ENCODE data around the gene NIN. TPM values are rescaled to one million over a fixed set of nuclear protein-coding genes. Genes with fewer than 3 reads are reported as not detected.
A peak's percentile ranks its signal among the peaks of the same experiment; 100 is the strongest.
"Not testable (repeated sequence)": the region's sequence is repeated elsewhere in the genome, so short reads cannot be mapped to it uniquely, and the experiment has no call there.

NIN gene
- total RNA-seq, 4 donors from 2014 or later: 24.1 to 35.7 (median 30.7) TPM

DNA sequence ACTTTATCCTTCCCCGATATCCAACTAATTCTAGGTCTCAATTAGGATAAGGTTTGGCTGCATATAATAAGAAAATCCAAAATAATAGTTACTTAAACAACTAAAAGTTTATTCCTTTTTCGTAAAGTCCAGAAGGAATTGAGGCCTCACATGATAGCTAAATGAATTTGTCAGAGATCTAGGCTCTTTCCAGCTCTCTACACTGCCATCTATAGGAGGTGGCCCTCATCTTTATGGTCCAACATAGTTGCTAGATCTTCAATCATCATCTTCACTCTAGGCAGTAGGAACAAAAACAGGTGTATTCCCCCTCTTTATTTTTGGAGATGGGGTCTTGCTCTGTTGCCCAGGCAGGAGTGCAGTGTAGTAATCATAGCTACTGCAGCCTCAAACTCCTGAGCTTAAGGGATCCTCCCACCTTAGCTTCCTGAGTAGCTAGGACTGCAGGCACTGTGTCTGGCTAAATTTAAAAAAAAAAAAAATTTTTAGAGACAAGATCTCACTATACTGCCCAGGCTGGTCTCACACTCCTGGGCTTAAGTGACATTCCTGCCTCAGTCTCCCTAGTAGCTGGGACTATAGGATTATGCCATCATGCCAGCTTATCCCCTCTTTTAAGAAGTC lies 116.4 kb downstream of the NIN start:
- Histone ChIP-seq H3K9me3 (no peaks in the 10 kb centered on the region), H3K27ac (no peak overlapping the region), H3K4me1 (no peaks in the 10 kb centered on the region), H3K27me3 (no peaks in the 10 kb centered on the region), H3K4me3 (no peak overlapping the region), H3K36me3 (peaks cover 0 to 4% (median 0%) of the 10 kb centered on the region in 3 donors)
- TF ChIP-seq, protein P1, sequence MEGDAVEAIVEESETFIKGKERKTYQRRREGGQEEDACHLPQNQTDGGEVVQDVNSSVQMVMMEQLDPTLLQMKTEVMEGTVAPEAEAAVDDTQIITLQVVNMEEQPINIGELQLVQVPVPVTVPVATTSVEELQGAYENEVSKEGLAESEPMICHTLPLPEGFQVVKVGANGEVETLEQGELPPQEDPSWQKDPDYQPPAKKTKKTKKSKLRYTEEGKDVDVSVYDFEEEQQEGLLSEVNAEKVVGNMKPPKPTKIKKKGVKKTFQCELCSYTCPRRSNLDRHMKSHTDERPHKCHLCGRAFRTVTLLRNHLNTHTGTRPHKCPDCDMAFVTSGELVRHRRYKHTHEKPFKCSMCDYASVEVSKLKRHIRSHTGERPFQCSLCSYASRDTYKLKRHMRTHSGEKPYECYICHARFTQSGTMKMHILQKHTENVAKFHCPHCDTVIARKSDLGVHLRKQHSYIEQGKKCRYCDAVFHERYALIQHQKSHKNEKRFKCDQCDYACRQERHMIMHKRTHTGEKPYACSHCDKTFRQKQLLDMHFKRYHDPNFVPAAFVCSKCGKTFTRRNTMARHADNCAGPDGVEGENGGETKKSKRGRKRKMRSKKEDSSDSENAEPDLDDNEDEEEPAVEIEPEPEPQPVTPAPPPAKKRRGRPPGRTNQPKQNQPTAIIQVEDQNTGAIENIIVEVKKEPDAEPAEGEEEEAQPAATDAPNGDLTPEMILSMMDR (IDR thresholded peaks at IDR 0.05): peak; percentile 23 to 44 (median 38)
- no peak for TF ChIP-seq EP300 (IDR thresholded peaks at IDR 0.05)
- peak in 1 of 2 donors; percentile 46 for DNase-seq (ENCODE audit: low spot score in 2 of 2)
- 61 to 72% methylated on average over 2 of the region's 2 CpGs for WGBS, 2 donors

DNA sequence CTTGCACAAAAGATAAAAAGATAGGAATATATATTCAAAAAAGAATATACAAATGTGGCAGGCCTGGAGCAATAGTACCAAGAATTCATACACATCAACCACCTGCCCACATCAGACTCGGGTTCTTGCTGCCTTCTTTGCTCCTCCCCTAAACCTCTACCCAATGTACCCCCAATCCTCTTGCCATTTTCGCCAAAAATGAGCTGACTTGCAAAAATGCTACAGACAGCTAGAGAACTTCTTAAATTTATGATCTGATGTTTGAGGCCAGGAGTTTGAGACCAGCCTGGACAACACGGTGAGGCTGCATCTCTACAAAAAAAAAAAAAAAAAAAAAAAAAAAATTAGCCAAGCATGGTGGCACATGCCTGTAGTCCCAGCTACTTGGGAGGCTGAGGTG lies 119.9 kb downstream of the NIN start:
- no peaks in the 10 kb centered on the region for H3K9me3 ChIP-seq
- no peak for DNase-seq (ENCODE audit: low spot score in 2 of 2)
- 92% methylated on average over 3 of the region's 3 CpGs for WGBS, 2 donors
- H3K36me3 ChIP-seq: no peaks in the 10 kb centered on the region
- no peaks in the 10 kb centered on the region for H3K27me3 ChIP-seq
- no peak overlapping the region for H3K27ac ChIP-seq
- no peak overlapping the region for H3K4me3 ChIP-seq
- TF ChIP-seq EP300 (IDR thresholded peaks at IDR 0.05): no peak
- no peak for TF ChIP-seq POLR2A (IDR thresholded peaks at IDR 0.05)
- TF ChIP-seq, protein P1 (IDR thresholded peaks at IDR 0.05): no peak
- H3K4me1 ChIP-seq: no peaks in the 10 kb centered on the region

DNA sequence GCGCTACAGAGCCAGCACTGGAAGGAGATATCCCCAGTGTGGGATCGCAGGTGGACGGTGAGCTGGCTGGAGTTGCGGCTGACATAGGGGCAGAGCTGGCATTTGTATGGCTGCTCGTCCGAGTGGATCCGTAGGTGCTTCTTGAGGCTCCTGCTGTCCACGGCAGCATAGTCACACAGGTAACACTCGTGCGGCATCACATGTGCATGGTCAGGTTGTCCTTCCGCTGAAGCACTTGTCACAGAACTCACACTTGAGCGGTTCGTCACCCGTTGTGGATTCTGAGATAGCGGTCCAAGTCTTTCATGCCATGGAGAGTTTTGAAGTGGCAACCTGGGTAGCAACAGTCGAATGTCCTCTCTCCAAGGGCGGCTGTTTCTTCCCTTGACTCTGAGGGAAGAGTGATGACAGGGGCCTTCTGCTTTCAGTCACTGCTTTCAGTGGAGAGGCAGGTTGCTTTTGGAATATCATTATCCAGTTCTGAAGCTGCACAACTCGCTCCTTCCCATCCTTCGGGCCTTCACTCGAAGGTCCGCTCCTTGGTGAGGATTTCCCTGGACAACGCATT lies 125.9 kb downstream of the NIN start:
- H3K4me1 ChIP-seq: no peaks in the 10 kb centered on the region
- H3K36me3 ChIP-seq: no peaks in the 10 kb centered on the region
- no peaks in the 10 kb centered on the region for H3K27me3 ChIP-seq
- no peak overlapping the region for H3K4me3 ChIP-seq
- no peak overlapping the region for H3K27ac ChIP-seq
- TF ChIP-seq, protein P1 (IDR thresholded peaks at IDR 0.05): no peak
- TF ChIP-seq POLR2A (IDR thresholded peaks at IDR 0.05): no peak
- no peak for TF ChIP-seq EP300 (IDR thresholded peaks at IDR 0.05)
- WGBS, 2 donors: 93 to 96% methylated on average over 20 to 22 of the region's 22 CpGs
- no peak for DNase-seq (ENCODE audit: low spot score in 2 of 2)
- H3K9me3 ChIP-seq: no peaks in the 10 kb centered on the region

DNA sequence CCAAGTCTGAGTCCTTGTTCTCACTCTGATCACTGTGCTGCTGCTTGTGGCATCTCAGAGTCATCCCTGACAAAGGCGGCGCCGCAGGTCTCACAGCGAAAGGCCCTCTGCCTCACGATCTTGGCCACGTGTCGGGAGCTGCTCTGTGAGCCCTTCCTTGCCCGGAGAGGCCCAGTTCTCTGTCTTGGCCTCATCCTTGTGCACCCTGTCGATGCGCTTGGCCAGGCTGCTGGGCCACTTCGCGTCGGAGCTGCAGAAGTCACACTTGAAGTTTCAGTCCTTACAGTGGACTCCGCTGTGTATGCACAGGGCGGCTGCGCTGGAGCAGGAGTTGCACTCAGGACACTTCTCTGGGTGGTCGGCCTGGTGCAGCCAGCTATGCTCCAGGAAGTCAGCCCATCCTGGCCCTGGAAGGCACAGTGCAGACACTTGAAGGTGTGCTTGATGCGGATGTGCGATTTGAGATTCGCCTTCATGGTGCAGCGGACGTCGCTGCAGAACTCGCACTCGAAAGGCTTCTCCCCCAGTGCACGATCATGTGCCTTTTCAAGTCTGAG lies 126.4 kb downstream of the NIN start:
- Histone ChIP-seq H3K4me1 (no peaks in the 10 kb centered on the region), H3K27ac (no peak overlapping the region), H3K9me3 (no peaks in the 10 kb centered on the region), H3K36me3 (no peaks in the 10 kb centered on the region), H3K27me3 (no peaks in the 10 kb centered on the region), H3K4me3 (no peak overlapping the region)
- no peak for TF ChIP-seq EP300 (IDR thresholded peaks at IDR 0.05)
- TF ChIP-seq, protein P1 (IDR thresholded peaks at IDR 0.05): no peak
- no peak for TF ChIP-seq POLR2A (IDR thresholded peaks at IDR 0.05)
- DNase-seq (ENCODE audit: low spot score in 2 of 2): no peak
- WGBS, 2 donors: 96 to 97% methylated on average over 19 to 21 of the region's 26 CpGs

DNA sequence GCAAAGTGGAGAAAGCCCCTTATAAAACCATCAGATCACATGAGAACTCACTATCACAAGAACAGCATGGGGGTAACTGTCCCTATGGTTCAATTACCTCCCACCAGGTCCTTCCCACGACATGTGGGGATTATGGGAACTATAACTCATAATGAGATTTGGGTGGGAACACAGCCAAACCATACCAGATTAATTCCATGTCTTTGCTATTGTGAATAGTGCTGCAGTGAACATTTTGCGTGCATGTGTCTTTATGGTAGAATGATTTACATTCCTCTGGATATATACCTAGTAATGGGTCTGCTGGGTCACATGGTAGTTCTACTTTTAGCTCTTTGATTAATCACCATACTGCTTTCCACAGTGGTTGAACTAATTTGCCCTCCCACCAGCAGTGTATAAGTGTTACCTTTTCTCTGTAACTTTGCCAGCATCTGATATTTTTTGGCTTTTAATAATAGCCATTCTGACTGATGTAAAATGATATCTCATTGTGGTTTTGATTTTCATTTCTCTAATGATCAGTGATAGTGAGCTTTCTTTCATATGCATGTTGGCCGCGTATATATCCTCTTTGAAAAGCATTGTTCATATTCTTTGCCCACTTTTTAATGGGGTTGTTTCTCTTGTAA lies 133.2 kb downstream of the NIN start:
- DNase-seq (ENCODE audit: low spot score in 2 of 2): no peak
- no peaks in the 10 kb centered on the region for H3K4me1 ChIP-seq
- TF ChIP-seq EP300 (IDR thresholded peaks at IDR 0.05) (no peak), POLR2A (IDR thresholded peaks at IDR 0.05) (no peak)
- TF ChIP-seq, protein P1 (IDR thresholded peaks at IDR 0.05): no peak
- 60 to 66% methylated on average over 4 of the region's 4 CpGs for WGBS, 2 donors
- H3K4me3 ChIP-seq: no peak overlapping the region
- no peak overlapping the region for H3K27ac ChIP-seq
- peaks cover 0 to 8% (median 0%) of the 10 kb centered on the region in 4 donors for H3K9me3 ChIP-seq
- H3K27me3 ChIP-seq: no peaks in the 10 kb centered on the region
- no peaks in the 10 kb centered on the region for H3K36me3 ChIP-seq

DNA sequence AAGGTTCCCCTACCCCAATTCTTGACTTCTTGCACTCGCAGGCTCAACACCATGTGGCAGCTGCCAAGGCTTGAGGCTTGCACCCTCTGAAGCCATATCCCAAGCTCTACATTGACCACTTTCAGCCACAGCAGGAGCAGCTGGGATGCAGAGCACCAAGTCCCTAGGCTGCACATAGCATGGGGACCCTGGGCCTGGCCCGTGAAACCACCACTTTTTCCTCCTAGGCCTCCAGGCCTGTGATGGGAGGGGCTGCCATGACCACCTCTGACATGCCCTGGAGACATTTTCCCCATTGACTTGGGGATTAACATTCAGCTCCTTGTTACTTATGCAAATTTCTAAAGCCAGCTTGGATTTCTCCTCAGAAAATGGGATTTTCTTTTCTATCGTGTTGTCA lies 136.7 kb downstream of the NIN start:
- not testable (repeated sequence) for DNase-seq (ENCODE audit: low spot score in 2 of 2); H3K4me1 ChIP-seq; H3K36me3 ChIP-seq; H3K27me3 ChIP-seq; H3K27ac ChIP-seq; H3K9me3 ChIP-seq; H3K4me3 ChIP-seq
- WGBS, 2 donors: 90 to 91% methylated on average over 3 of the region's 3 CpGs
